Vagina (tissue), 2 donors: ENCODE measurements around the gene AFG3L2. TPM values are rescaled to one million over a fixed set of nuclear protein-coding genes. Genes with fewer than 3 reads are reported as not detected.

Experiments
- DNase-seq, 2 donors: peaks; one replicate each; pipeline ENCODE4 v3.0.0-alpha.2; 2017; ENCODE audit errors: extremely low spot score in 2 of 2
- H3K27ac ChIP-seq: fragments of 200-600 bp; sonication (generic); one replicate; pipeline ENCODE4 v1.5.1; 2019
- H3K27me3 ChIP-seq: fragments of 200-600 bp; sonication (generic); one replicate; pipeline ENCODE4 v1.5.1; 2019
- H3K36me3 ChIP-seq, 2 donors: fragments of 200-600 bp; sonication (generic); one replicate each; pipeline ENCODE4 v1.5.1; 2017 to 2019
- H3K4me1 ChIP-seq: fragments of 200-600 bp; sonication (generic); one replicate; pipeline ENCODE4 v1.5.1; 2019
- H3K4me3 ChIP-seq, 2 donors: fragments of 200-600 bp; sonication (generic); 1 replicate in 1 of 2; 2 replicates in 1 of 2; pipeline ENCODE4 v1.5.1; 2016 to 2019
- H3K9me3 ChIP-seq: fragments of 200-600 bp; sonication (generic); one replicate; pipeline ENCODE4 v1.5.1; 2019
- CTCF ChIP-seq, 3 experiments: fragments of 450-650 bp in 2 of 3; fragments of 200-600 bp in 1 of 3; sonication (generic) in 1 of 3; IDR thresholded peaks; one replicate each; pipeline ENCODE4 v1.5.1; 2017 to 2019; ENCODE audit warnings: antibody characterized with exemption in 3 of 3, mild to moderate bottlenecking in 2 of 3, moderate library complexity in 2 of 3
- POLR2A ChIP-seq, 2 donors: fragments of 450-650 bp; IDR thresholded peaks; one replicate each; pipeline ENCODE4 v1.6.1; 2017; ENCODE audit warnings: antibody characterized with exemption in 2 of 2, mild to moderate bottlenecking in 2 of 2, moderate library complexity in 2 of 2
- POLR2AphosphoS5 ChIP-seq, 2 donors: sonication (generic); formaldehyde crosslinking; IDR thresholded peaks; one replicate each; pipeline ENCODE4 v1.9.0; 2017; ENCODE audit warnings: antibody characterized with exemption in 2 of 2, mild to moderate bottlenecking in 2 of 2, low read depth in 1 of 2; ENCODE audit not compliant: insufficient read depth in 1 of 2
- intact Hi-C: fragments of 100-400 bp; cut with DNase I; formaldehyde crosslinking; loops from one replicate; pipeline ENCODE4 v1.15.1; 2023
- total RNA-seq: library from RNA; depleted of rRNA; stranded (reverse); fragments of >200 nt; gene quantifications from one replicate; pipeline ENCODE4 v1.2.3, GENCODE V29; 2016

AFG3L2 gene
- total RNA-seq, 1 donor from 2014 or later = 38.3 TPM

GRCh38 chr18:12321333-12321732 lies 55.7 kb downstream of the AFG3L2 start:
- no peak overlapping the region for H3K4me3 ChIP-seq
- H3K27ac ChIP-seq = no peak overlapping the region
- no peak for DNase-seq
- intact Hi-C loops = no loop called here
- peaks cover 3 to 31% of the 10 kb centered on the region in 2 donors for H3K36me3 ChIP-seq
- no peaks in the 10 kb centered on the region for H3K9me3 ChIP-seq
- H3K4me1 ChIP-seq = peaks cover 21% of the 10 kb centered on the region
- H3K27me3 ChIP-seq = no peaks in the 10 kb centered on the region
- no peak for TF ChIP-seq POLR2AphosphoS5 (IDR thresholded peaks at IDR 0.05; ENCODE audit: insufficient read depth in 1 of 2, low read depth in 1 of 2)
- no peak for TF ChIP-seq CTCF (IDR thresholded peaks at IDR 0.05)
- no peak for TF ChIP-seq POLR2A (IDR thresholded peaks at IDR 0.05)

- no peak for TF ChIP-seq CTCF (IDR thresholded peaks at IDR 0.05)
- TF ChIP-seq POLR2AphosphoS5 (IDR thresholded peaks at IDR 0.05; ENCODE audit: insufficient read depth in 1 of 2, low read depth in 1 of 2) = no peak
- no peak for TF ChIP-seq POLR2A (IDR thresholded peaks at IDR 0.05)
- H3K27me3 ChIP-seq = no peaks in the 10 kb centered on the region
- intact Hi-C loops = no loop called here
- H3K27ac ChIP-seq = no peak overlapping the region
- no peaks in the 10 kb centered on the region for H3K9me3 ChIP-seq
- peaks cover 46% of the 10 kb centered on the region for H3K4me1 ChIP-seq
- H3K4me3 ChIP-seq = no peak overlapping the region
- no peak for DNase-seq
- peaks cover 0 to 6% of the 10 kb centered on the region in 2 donors for H3K36me3 ChIP-seq
These were observed 58.2 kb downstream of the AFG3L2 start for GRCh38 chr18:12318857-12319256.

GRCh38 chr18:12318334-12318697 lies 58.7 kb downstream of the AFG3L2 start:
- Histone ChIP-seq H3K36me3 (peaks cover 0 to 5% of the 10 kb centered on the region in 2 donors), H3K9me3 (no peaks in the 10 kb centered on the region), H3K4me3 (no peak overlapping the region), H3K27ac (no peak overlapping the region), H3K4me1 (peaks cover 52% of the 10 kb centered on the region), H3K27me3 (no peaks in the 10 kb centered on the region)
- no peak for DNase-seq
- TF ChIP-seq POLR2AphosphoS5 (IDR thresholded peaks at IDR 0.05; ENCODE audit: insufficient read depth in 1 of 2, low read depth in 1 of 2) (no peak), POLR2A (IDR thresholded peaks at IDR 0.05) (no peak), CTCF (IDR thresholded peaks at IDR 0.05) (no peak)
- intact Hi-C loops = no loop called here

- intact Hi-C loops = no loop called here
- H3K27me3 ChIP-seq = no peaks in the 10 kb centered on the region
- peaks cover 0 to 6% of the 10 kb centered on the region in 2 donors for H3K36me3 ChIP-seq
- no peak for DNase-seq
- TF ChIP-seq POLR2AphosphoS5 (IDR thresholded peaks at IDR 0.05; ENCODE audit: insufficient read depth in 1 of 2, low read depth in 1 of 2) (no peak), POLR2A (IDR thresholded peaks at IDR 0.05) (no peak), CTCF (IDR thresholded peaks at IDR 0.05) (no peak)
- no peaks in the 10 kb centered on the region for H3K9me3 ChIP-seq
- no peak overlapping the region for H3K4me3 ChIP-seq
- H3K4me1 ChIP-seq = peaks cover 52% of the 10 kb centered on the region
- no peak overlapping the region for H3K27ac ChIP-seq
These were observed 59.2 kb downstream of the AFG3L2 start for GRCh38 chr18:12317664-12318333.

- peak in 1 of 2 donors; percentile 81 for DNase-seq
- H3K27me3 ChIP-seq = no peaks in the 10 kb centered on the region
- peaks cover 6% of the 10 kb centered on the region for H3K9me3 ChIP-seq
- intact Hi-C loops = no loop called here
- TF ChIP-seq POLR2AphosphoS5 (IDR thresholded peaks at IDR 0.05; ENCODE audit: insufficient read depth in 1 of 2, low read depth in 1 of 2) = no peak
- TF ChIP-seq POLR2A (IDR thresholded peaks at IDR 0.05) = no peak
- TF ChIP-seq CTCF (IDR thresholded peaks at IDR 0.05) = no peak
- H3K27ac ChIP-seq = peak overlapping the region; percentile 15
- H3K4me3 ChIP-seq = no peak overlapping the region
- peaks cover 52% of the 10 kb centered on the region for H3K4me1 ChIP-seq
- H3K36me3 ChIP-seq = peaks cover 0 to 22% of the 10 kb centered on the region in 2 donors
These were observed 61.1 kb downstream of the AFG3L2 start for GRCh38 chr18:12315911-12316310.
